ENCODE data around the gene ANKRD63.

The ANKRD63 gene

GRCh38 chr15:40313531-40314398, 30.9 kb upstream of the ANKRD63 start:
- DNase-seq (ENCODE audit: low read depth, low spot score), result no peak

- DNase-seq (ENCODE audit: low read depth, low spot score), result no peak
These were observed 29.7 kb upstream of the ANKRD63 start for GRCh38 chr15:40312370-40313158.

- DNase-seq (ENCODE audit: low read depth, low spot score), result no peak
These were observed 28.1 kb upstream of the ANKRD63 start for GRCh38 chr15:40310993-40311392.

- peak; percentile 78 for DNase-seq (ENCODE audit: low read depth, low spot score)
These were observed 27.4 kb upstream of the ANKRD63 start for GRCh38 chr15:40310001-40310959.

GRCh38 chr15:40309344-40309862, 26.5 kb upstream of the ANKRD63 start:
- DNase-seq (ENCODE audit: low read depth, low spot score), result no peak

GRCh38 chr15:40307421-40308211, 24.8 kb upstream of the ANKRD63 start, which contains the start of gene PLCB2:
Gene PLCB2 (minus strand): TSS chr15:40307935. CDS start chr15:40307672, 263 bp downstream.
- DNase-seq (ENCODE audit: low read depth, low spot score), result peak; percentile 76

- DNase-seq (ENCODE audit: low read depth, low spot score), result no peak
These were observed 24.0 kb upstream of the ANKRD63 start for GRCh38 chr15:40306908-40307307.

- DNase-seq (ENCODE audit: low read depth, low spot score), result no peak
These were observed 23.5 kb upstream of the ANKRD63 start for GRCh38 chr15:40306371-40306770.

- DNase-seq (ENCODE audit: low read depth, low spot score), result no peak
These were observed 22.4 kb upstream of the ANKRD63 start for GRCh38 chr15:40305281-40305680.

- no peak for DNase-seq (ENCODE audit: low read depth, low spot score)
These were observed 20.7 kb upstream of the ANKRD63 start for GRCh38 chr15:40303576-40303975.

- no peak for DNase-seq (ENCODE audit: low read depth, low spot score)
These were observed 20.1 kb upstream of the ANKRD63 start for GRCh38 chr15:40302981-40303380.

GRCh38 chr15:40302288-40302886, 19.5 kb upstream of the ANKRD63 start:
- DNase-seq (ENCODE audit: low read depth, low spot score), result no peak

GRCh38 chr15:40301467-40302179, 18.8 kb upstream of the ANKRD63 start:
- peak; percentile 84 for DNase-seq (ENCODE audit: low read depth, low spot score)

GRCh38 chr15:40300771-40301170, 17.9 kb upstream of the ANKRD63 start:
- no peak for DNase-seq (ENCODE audit: low read depth, low spot score)

- DNase-seq (ENCODE audit: low read depth, low spot score), result no peak
These were observed 17.5 kb upstream of the ANKRD63 start for GRCh38 chr15:40300367-40300766.

GRCh38 chr15:40298216-40298935, 15.5 kb upstream of the ANKRD63 start:
- no peak for DNase-seq (ENCODE audit: low read depth, low spot score)

- DNase-seq (ENCODE audit: low read depth, low spot score), result no peak
These were observed 14.5 kb upstream of the ANKRD63 start for GRCh38 chr15:40297356-40297755.

GRCh38 chr15:40296561-40297230, 13.8 kb upstream of the ANKRD63 start:
- no peak for DNase-seq (ENCODE audit: low read depth, low spot score)

Data from ELF-1 (cell line).